ENCODE results near the gene MECP2.
"Not testable (repeated sequence)": the region's sequence is repeated elsewhere in the genome, so short reads cannot be mapped to it uniquely, and the experiment has no call there.

The MECP2 gene

GRCh38 chrX:154014429-154015380 lies 82.8 kb downstream of the MECP2 start:
- no peak for DNase-seq

- peak in 1 of 2 donors; percentile 56 for DNase-seq
Observed at GRCh38 chrX:154013614-154014360, 83.7 kb downstream of the MECP2 start.

DNA sequence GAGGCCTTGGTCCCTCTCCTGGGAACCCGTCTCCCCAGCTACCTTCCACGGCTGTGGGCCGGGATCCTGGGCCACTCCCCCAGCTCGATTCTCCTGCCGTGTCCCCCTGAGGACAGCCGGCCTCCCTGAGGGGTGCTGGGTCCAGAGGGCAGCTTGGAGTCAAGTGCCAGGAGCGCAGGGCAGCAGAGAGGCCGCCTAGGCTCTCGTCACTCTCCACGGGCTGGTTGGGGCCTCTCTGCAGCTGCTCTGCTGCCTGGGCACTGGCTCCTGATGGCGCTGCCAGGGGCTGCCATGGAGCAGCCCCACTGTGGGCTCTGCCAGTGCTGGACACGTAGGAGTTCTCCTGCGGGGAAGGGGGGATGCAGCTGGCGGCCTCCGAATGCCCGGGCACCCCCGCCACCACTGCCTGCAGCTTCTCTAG lies 84.5 kb downstream of the MECP2 start:
- no peak for DNase-seq

- no peak for DNase-seq
Observed at GRCh38 chrX:154012336-154012991, 85.1 kb downstream of the MECP2 start.

DNA sequence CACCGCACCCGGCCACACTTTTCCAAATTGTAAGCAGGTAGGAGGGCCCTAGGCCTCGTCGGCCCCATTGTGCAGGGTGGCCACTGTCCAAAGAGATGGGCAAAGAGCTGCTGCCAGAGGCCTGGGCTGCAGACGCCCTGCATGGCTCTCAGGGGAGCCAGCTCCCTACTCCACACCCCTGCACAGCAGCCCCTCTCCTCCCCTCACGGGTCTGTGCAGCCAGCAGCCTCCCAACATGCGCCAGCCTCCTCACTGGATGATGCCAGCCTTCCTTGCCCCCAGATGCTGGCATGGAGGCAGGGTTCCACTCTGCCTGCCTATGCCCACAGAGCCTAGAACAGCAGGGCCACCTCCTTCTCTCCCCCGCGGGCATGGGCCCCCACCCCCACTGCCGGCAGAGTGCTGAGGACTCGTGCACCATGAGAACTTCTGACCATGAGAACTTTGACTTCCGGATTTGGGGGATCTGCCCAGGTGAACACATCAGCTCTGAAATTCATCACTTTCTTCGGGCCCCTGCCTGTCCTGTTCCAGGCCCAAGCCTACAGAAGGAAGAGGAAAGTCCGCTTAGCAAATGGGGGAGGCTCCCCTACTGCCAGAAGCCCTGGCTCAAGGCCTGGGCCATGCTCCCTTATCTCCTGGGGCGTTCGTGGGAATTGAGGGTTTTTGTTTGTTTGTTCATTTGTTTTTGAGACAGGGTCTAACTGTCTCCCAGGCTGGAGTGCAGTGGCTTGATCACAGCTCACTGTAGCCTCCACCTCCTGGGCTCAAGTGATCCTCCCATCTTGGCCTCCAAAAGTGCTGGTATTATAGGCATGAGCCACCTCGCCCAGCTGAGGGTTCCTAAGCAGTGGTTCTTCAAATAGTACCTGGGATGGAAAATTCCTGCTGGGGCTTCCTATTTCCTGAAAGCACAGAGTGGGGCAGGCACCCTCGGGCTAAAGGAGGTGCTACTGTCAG lies 85.9 kb downstream of the MECP2 start:
- DNase-seq: no peak

- no peak for DNase-seq
Observed at GRCh38 chrX:154010330-154011087, 87.0 kb downstream of the MECP2 start.

GRCh38 chrX:154008521-154008920 lies 89.0 kb downstream of the MECP2 start:
- DNase-seq: no peak

DNA sequence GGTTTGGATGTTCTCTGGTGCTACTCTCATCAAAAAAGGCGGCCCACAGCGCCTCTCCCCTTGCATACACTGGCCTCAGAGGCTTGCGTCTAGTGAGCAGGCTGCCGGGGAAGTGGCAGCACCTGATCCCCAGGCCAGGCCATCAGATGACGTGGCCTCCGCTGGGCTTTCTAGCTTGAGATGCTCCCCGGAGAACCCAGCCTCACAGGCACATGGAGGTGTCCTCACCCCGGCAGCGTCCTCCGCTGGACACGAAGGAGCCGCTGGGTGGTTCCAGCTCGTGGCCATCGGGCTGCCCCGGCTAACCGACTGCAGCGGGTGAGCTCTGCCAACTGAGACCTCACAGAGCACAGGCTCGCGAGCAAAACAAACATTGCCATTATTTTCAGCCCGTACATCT lies 90.6 kb downstream of the MECP2 start:
- no peak for DNase-seq

DNA sequence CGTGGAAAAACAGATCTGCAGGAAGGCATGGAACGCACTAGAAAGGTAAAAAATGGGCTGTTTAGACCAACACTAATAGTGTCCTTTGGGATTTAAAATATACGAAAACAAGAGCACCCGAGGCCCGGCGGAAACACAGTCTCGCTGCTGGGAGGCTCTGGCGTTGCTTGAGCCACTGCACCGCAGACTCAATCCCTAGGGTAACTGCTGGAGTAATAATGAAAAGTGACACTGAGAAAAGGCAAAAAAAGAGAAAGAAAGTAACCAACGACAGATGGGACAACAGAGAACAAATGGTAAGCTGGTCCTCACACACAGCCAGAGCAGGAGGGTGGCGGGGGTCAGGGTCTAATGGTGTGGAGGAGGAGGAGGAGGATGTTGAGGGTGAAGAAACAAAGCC lies 93.2 kb downstream of the MECP2 start:
- DNase-seq: no peak

- DNase-seq: no peak
Observed at GRCh38 chrX:154002215-154002719, 95.2 kb downstream of the MECP2 start.

- no peak for DNase-seq
Observed at GRCh38 chrX:154000051-154000450, 97.5 kb downstream of the MECP2 start.

DNA sequence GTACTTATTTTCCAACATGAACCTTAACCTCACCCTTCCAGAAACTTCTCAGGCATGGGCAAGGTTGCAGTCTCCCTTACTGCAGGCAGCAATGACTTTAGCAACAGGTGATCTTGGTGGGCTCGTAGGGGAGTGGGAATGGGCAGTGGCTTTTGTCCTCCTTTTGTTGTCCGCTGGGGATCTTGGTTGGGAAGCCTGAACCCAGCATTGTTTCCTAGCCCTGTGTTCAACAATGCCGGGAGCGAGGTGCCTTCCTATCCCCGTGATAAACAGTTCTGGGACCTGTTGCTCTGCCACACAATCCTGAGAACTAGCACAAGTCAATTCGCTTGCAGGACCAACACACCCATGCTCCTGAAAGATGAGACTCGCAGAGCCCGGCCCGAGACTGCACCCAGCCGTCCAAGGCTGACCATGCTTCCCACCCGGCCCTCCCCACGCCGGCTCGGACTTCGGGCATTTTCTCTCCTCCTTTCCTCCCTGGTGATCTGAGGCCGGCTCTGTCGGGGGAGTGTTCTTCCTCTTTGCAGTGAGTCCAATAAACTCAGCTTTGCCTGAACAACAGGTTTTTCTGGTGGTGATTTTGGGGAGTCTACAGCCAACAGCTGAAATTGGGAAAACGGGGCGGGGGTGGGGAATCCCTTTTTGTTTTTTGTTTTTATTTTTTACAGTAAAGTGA lies 98.0 kb downstream of the MECP2 start:
- no peak for DNase-seq

DNA sequence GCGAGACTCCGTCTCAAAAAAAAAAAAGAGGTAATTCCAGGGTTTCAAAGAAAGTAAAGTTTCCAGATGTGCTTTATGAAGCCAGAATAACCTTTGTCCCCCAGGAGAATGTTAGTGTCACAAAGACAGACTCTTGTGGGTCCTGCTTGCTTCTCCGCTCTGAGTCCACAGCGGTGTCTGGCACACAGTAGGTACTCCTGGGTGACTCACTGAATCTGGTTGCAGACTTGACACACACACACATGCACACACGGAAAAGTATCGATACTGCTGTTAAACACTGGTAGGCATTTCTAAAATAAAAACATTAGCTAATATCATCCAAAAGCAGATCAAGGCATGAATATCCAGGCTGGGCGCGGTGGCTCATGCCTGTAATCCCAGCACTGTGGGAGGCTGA lies 102.0 kb downstream of the MECP2 start:
- DNase-seq: no peak

- DNase-seq: not testable (repeated sequence)
Observed at GRCh38 chrX:153994398-153994797, 103.1 kb downstream of the MECP2 start.

GRCh38 chrX:153993978-153994377 lies 103.5 kb downstream of the MECP2 start:
- no peak for DNase-seq

GRCh38 chrX:153993079-153993478 lies 104.4 kb downstream of the MECP2 start:
- no peak for DNase-seq

DNA sequence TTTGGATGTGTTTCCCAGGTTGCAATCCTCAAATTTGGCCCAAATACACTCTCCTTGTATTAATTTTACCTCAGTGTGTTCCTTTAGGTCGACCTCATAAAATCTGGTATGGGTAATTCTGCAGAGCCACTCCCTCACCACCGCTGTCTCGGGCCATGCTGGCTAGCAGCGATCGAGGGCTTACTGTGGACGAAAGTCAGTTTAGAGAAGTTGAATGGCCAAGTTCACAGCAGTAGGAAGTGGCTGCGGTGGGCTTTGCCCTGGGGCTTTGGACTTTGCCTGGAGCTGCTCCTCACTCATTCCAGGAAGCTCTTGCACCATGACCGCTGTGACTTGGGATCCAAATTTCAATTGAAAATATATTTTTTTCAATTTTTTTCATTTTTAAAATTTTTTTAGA lies 105.3 kb downstream of the MECP2 start:
- DNase-seq: no peak

GRCh38 chrX:153991013-153991580 lies 106.4 kb downstream of the MECP2 start:
- no peak for DNase-seq

DNA sequence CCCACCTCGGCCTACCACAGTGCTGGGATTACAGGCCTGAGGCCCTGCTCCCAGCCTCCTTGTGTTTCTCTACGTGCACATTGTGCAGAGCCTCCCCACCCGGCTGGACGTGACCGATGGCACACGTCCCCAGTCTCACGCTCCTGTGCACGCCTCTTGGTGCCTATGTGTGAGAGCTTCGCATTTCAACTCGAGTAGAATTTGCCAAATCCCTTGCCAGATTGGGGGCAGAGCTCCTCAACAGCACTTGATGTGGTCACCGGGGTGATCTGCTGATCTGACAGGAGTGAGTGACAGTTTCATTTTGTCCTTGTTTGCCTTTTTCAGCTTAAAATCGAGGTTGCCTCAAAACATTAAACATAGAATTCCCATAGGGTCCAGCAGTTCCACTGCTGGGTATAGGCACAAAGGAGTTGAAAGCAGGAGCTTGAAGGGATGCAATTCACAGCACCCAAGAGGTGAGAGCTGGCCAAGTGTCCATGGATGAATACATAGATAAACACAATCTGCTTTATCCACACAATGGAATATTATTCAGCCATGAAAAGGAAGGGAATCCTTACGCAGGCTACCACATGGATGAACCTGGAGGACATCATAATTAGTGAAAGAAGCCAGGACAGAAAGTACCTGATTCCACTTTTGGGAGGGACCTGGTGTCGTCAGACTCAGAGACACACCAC lies 107.4 kb downstream of the MECP2 start:
- DNase-seq: no peak

DNA sequence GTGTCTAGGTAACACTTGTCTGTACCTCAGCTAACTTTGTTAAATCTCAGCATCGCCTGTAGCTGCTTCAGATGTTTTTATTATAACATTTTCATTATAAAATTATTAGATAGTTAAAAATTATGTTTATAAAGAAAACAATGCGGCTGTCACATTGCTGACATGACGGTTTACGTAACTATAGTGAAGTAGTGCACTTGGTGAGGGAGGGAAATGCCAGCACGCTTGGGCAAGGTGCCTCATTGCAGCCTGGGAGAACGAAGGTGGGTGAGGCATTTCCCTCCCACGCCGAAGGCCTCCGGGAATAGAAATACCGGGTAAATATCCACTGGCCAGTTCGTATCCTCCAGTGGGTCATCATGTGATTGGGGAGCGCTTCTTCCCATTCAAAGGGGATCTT lies 109.0 kb downstream of the MECP2 start:
- DNase-seq: no peak

Data from stimulated activated CD4-positive, alpha-beta T cell treated with anti-CD3 and anti-CD28 coated beads, Interleukin-2, amount 100 ng/mL, for 48 hours (primary cell).